GM12801 (cell line): Measurements from ENCODE around the gene SYNGR4.

Source experiments
- CTCF ChIP-seq: IDR thresholded peaks from one replicate; pipeline ENCODE4 v1.5.1; 2011; ENCODE audit warnings: control low read depth; ENCODE audit not compliant: insufficient read length; ENCODE audit errors: extremely low read depth

SYNGR4 gene

DNA sequence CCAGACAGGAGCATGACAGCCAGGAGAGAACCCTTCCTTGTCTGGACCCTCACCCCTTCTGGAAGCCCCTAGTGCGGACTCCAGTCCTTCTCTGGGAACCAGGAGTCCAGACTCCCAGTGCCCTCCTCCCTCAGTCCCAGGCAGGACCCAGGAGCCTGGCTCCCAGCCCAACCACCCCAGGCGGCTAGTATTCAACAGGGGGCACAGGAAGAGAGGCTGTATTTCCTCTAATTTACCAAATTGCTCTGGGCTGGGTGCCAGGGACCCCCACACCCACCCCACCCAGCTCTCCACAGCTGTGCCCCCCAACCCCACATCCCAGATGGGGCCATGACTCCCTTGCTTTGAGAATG, 32.6 kb downstream of the SYNGR4 start:
- TF ChIP-seq CTCF: no peak

GRCh38 chr19:48397263-48398101, 33.3 kb downstream of the SYNGR4 start:
- TF ChIP-seq CTCF: no peak

DNA sequence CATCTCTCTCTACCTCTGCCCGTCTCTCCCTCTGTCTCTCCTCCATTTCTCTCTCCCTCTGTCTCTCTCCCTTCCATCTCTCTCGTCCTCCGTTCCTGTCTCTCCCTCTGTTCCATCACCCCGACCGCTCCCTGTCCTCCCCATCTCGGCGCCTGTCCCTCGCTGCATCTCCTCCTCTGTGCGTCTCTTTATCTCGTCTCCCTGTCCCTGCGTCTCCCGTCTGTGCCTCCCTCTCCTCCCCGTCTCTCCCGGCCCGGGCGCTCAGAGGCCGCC, 33.9 kb downstream of the SYNGR4 start:
- TF ChIP-seq CTCF: no peak

GRCh38 chr19:48398375-48399235, 34.4 kb downstream of the SYNGR4 start:
- no peak for TF ChIP-seq CTCF

GRCh38 chr19:48400018-48400742, 36.0 kb downstream of the SYNGR4 start:
- no peak for TF ChIP-seq CTCF

DNA sequence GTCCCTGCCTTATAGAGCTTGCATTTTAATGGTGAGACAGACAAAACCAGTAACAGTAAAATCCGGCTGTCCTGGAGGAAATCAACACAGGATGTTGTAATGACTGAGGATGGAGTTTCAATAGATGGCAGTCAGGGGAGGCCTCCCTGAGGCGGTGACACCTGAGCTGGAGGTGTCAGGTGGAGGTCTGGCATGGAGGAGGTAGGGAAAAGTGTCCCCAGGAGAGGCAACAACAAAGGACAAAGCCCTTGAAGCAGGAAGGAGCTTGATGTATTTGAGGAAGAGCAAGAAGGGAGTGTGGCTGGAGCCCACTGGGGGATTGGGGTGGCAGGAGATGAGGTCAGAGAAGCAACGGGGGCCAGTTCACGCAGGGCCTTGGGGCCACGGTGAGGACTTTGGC, 37.1 kb downstream of the SYNGR4 start:
- no peak for TF ChIP-seq CTCF

DNA sequence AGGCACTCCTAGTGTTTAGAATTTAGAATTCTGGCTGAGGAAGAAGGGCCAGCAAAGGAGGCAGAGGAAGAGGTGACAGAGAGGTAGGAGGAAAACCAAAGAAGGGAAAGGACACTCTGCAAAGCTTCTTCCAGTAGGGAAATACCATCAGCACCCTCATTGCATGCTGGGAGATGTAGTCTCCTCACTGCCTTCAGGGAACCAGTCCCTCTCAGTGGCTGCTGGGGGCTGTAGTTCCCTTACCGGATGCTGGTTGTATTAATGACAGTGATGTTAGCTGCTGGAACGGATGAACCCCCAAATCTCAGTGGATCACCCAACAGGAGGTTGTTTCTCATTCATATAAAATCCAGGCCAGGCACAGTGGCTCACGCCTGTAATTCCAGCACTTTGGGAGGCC, 39.4 kb downstream of the SYNGR4 start:
- no peak for TF ChIP-seq CTCF
